GM21619 (cell line): Measurements from ENCODE around the gene BAAT.
"Not testable (repeated sequence)": the region's sequence is repeated elsewhere in the genome, so short reads cannot be mapped to it uniquely, and the experiment has no call there.

Experiments
- ATAC-seq: cut with Tn5 transposase; IDR thresholded peaks from one replicate; pipeline ENCODE4 v1.9.1; 2021; ENCODE audit not compliant: unreplicated experiment

BAAT gene

DNA sequence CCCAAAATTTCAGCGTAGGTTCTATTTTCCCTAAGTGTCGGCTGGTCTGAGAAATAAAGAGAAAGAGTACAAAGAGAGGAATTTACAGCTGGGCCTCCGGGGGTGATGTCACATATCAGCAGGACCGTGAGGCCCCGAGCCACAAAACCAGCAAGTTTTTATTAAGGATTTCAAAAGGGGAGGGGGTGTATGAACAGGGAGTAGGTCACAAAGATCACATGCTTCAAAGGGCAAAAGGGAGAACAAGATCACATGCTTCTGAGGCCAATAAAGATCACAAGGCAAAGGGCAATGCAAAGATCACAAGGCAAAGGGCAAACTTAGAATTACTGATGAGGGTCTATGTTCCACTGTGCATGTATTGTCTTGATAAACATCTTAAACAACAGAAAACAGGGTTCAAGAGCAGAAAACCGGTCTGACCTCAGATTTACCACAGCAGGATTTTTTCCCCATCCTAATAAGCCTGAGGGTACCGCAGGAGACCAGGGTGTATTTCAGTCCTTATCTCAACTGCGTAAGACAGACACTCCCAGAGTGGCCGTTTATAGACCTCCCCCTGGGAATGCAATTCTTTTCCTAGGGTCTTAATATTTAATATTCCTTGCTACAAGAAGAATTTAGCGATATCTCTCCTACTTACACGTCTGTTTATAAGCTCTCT is at the start of gene BAAT:
Gene BAAT (minus strand): TSS at position 134 of the 664 bp plus-strand sequence. CDS start 13,602 bp downstream, outside the sequence.
- ATAC-seq: not testable (repeated sequence)

GRCh38 chr9:101433229-101433628 is 48.4 kb upstream of the BAAT start:
- no peak for ATAC-seq

DNA sequence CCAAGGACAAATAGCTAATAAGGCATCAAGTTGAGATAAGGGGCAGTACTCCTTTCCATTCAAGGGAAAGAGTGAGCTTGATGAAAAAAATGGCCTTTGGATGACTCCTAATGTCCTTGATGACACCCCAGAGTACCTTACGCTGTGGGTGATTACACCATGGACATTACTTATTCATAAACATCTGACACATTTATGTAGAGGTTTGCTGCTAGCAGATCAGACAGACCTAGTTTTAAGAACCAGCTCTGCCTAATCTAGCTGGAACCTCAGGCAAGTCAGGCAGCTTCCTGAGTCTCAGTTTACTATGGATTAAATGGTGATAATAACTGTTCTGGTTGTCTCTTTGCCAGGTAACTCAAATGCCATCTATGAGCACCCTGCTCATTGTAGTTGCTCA is 47.9 kb upstream of the BAAT start:
- ATAC-seq: no peak

DNA sequence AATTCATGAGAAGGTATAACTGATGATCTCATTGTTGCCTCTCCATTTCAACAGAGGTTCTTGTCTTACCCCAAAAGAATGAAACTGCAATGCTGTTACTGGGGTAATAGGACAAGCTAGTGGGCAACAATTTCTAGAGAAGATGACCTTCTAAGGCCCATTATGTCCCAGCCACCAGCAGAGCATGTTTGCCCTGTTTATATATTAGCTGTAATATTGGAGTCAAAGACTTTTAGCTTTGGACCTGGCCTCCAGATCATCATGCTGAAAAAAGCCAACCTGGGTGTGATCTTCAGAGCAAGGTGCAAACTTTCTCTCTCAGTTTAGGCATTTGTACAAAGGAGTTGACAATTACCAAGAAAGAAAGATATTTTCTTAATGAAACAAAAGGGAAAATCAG is 47.4 kb upstream of the BAAT start:
- no peak for ATAC-seq

DNA sequence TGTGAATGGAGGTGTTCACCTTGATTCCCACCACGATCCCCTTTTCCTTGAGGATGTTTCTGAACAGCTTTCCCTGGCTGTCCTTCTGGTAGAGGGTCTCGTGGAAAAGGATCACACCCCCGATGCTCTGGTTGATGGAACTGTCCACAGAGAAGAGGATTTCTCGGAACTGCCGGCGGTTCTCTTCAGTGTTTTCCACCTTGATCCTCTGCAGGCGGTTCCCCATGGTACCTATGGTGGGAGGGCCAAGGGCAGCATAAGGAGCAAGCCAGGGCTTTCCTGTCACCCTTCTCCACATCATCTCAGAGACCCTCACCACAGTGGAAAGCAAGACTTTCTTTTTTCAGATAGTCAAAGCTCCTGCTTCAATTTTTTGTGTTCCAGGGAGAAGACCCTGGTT is 44.9 kb upstream of the BAAT start:
- no peak for ATAC-seq

DNA sequence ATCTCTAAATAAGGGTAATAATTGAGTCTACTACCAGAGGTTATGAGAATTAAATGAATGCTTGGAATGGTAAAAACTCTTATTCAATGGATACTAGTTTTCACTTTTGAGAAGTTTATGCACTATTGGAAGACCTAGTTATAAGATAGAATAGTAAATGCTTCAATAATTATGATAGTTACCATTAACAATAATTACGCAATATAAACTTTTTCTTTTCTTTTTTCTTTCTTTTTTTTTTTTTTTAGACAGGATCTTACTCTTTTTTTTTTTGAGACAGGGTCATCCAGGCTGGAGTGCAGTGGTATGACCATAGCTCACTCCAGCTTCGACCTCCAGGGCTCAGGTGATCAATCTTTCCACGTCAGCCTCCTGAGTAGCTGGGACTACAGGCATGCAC is 44.1 kb upstream of the BAAT start:
- ATAC-seq: no peak

GRCh38 chr9:101427957-101428655 is 43.3 kb upstream of the BAAT start:
- peak; percentile 63 for ATAC-seq

- no peak for ATAC-seq
These were observed 42.6 kb upstream of the BAAT start for GRCh38 chr9:101427358-101427757.

- ATAC-seq: no peak
These were observed 36.9 kb upstream of the BAAT start for GRCh38 chr9:101421653-101422065.

GRCh38 chr9:101419863-101420262 is 35.1 kb upstream of the BAAT start:
- no peak for ATAC-seq

- ATAC-seq: no peak
These were observed 34.0 kb upstream of the BAAT start for GRCh38 chr9:101418518-101419430.

DNA sequence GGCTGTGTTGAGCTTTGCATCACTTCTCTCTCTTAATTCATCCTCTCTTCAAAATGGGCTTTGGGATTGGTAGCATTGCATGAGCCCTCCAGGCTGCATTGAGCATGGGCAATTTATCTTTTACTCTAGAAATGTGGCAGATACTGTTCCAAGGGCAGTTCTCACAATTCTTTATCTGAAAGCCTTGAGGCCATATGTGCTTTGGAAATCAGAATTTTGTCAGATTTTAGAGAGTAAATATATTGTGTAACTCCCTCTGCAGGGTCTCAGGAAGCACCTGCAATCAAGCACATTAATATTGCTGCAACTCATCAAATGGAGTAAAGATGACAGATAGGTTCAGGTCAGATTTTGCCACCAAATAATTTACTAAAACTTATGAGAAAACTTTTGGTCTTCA is 33.2 kb upstream of the BAAT start:
- no peak for ATAC-seq

GRCh38 chr9:101417389-101417788 is 32.6 kb upstream of the BAAT start:
- ATAC-seq: no peak

- ATAC-seq: no peak
These were observed 30.8 kb upstream of the BAAT start for GRCh38 chr9:101415578-101415977.

- ATAC-seq: no peak
These were observed 30.0 kb upstream of the BAAT start for GRCh38 chr9:101414839-101415238.

- ATAC-seq: no peak
These were observed 24.3 kb upstream of the BAAT start for GRCh38 chr9:101409079-101409477.

GRCh38 chr9:101408374-101409078 is 23.7 kb upstream of the BAAT start:
- no peak for ATAC-seq

DNA sequence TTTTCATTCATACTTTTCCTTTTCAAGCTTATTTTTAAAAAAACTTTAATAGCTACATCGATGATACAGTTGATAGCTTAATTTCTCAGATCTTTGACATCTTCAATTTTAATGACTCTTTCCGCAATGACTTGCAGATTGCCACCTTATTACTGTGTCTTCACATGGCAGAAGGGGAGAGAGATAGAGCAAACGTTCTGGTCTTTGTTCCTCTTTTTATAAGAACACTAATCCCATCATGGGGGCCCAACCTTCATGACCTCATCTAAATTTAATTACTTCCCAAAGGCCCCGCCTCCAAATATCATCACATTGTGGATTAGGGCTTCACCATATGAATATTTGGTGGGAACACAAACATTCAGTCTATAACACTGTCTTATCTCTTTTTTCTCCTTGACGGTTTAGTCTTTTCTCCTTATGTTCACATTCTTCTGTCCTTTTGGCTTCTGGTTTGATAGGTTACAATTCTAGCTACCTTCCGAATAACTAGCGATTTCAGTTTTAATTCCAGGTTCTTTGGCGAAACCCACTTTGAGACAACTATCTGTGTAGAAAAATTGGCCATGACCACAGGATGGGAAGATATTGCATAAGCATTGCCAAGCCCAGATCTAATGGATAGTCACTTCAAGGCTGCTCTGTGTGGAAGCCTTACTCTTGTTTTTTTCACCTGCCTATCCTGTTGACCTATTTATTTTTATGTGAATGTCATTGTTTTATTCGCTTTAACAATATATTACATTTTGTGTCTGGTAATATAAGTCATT is 18.9 kb upstream of the BAAT start:
- no peak for ATAC-seq

- no peak for ATAC-seq
These were observed 15.3 kb upstream of the BAAT start for GRCh38 chr9:101400120-101400519.

DNA sequence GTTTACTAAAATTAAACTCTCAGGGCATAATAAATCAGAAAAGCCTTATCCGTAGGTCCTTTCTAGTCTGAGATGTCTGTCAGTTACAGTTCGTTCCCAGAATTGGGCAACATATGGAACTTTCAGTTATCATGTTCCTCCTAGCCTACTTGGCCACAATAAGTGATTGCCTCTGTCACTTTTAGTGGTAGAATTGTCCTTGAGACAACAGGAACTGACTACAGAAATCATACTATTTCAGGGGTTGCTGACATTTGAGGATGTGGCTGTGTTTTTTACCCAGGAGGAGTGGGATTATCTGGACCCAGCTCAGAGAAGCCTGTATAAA is 14.8 kb upstream of the BAAT start:
- no peak for ATAC-seq
